Raji (cell line): ENCODE measurements around the gene AMDHD2.
A peak's percentile ranks its signal among the peaks of the same experiment; 100 is the strongest.

Experiments
- POLR2A ChIP-seq: IDR thresholded peaks from 2 replicates; pipeline ENCODE4 v1.6.1; 2011; ENCODE audit warnings: low read depth, low read length, control low read depth; ENCODE audit not compliant: insufficient read depth

The AMDHD2 gene

GRCh38 chr16:2520097-2520783 is at the start of gene AMDHD2:
Gene AMDHD2 (plus strand): TSS chr16:2520371. CDS start chr16:2520459, 88 bp downstream.
- TF ChIP-seq POLR2A, result peak; percentile 54

- no peak; the same call in 1 of the 2 replicates for TF ChIP-seq POLR2A
Measured at GRCh38 chr16:2470603-2471015, 49.6 kb upstream of the AMDHD2 start.

GRCh38 chr16:2471016-2471652 is 49.0 kb upstream of the AMDHD2 start, which contains the start of gene NTN3:
Gene NTN3 (plus strand): TSS chr16:2471297. CDS start chr16:2471702, 405 bp downstream.
- no peak for TF ChIP-seq POLR2A

GRCh38 chr16:2471653-2472487 is 48.3 kb upstream of the AMDHD2 start:
- TF ChIP-seq POLR2A, result peak; percentile 33; the same call in 1 of the 2 replicates

GRCh38 chr16:2472488-2472864 is 47.7 kb upstream of the AMDHD2 start:
- no peak for TF ChIP-seq POLR2A

GRCh38 chr16:2472885-2473445 is 47.2 kb upstream of the AMDHD2 start:
- peak; percentile 53 for TF ChIP-seq POLR2A

GRCh38 chr16:2473446-2473926 is 46.7 kb upstream of the AMDHD2 start:
- peak; percentile 43 for TF ChIP-seq POLR2A

GRCh38 chr16:2473999-2474876 is 45.9 kb upstream of the AMDHD2 start:
- TF ChIP-seq POLR2A, result peak; percentile 73

GRCh38 chr16:2474877-2475412 is 45.2 kb upstream of the AMDHD2 start, which contains the start of gene TBC1D24:
Gene TBC1D24 (plus strand): TSS chr16:2475127. CDS start chr16:2496149, 21,022 bp downstream.
- peak; percentile 75 for TF ChIP-seq POLR2A

GRCh38 chr16:2475413-2476344 is 44.5 kb upstream of the AMDHD2 start:
- no peak for TF ChIP-seq POLR2A

- TF ChIP-seq POLR2A, result no peak
Measured at GRCh38 chr16:2476345-2476720, 43.8 kb upstream of the AMDHD2 start.

GRCh38 chr16:2476741-2477140 is 43.4 kb upstream of the AMDHD2 start:
- TF ChIP-seq POLR2A, result no peak

GRCh38 chr16:2477327-2477726 is 42.8 kb upstream of the AMDHD2 start:
- no peak for TF ChIP-seq POLR2A
